ENCODE results near the gene OTOG. TPM values are rescaled to one million over a fixed set of nuclear protein-coding genes. Genes with fewer than 3 reads are reported as not detected.

OTOG gene
- total and polyA plus RNA-seq, 2 donors (not counting 3 experiments of a cell fraction or from before 2014, with no cell fraction given), result not detected

DNA sequence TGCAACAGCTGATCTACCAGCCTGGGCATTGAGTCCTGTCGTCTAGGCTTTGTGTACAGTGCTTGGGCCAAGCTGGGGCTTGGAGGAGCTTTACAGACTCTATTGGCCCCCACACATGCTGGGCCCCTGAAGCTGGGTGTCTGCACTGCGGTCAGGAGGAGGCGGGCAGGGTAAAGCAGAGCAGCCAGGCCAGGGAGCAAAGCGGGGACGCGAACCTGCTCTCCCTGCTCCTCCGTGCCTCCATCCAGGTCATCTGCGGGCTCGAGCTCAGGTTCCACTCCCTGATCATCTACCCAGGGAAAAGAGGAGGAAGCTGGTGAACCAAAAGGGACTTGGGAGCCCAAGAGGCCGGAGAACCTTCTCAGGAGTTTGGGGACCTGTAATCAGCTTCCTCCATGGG lies 29.9 kb upstream of the OTOG start:
- Histone ChIP-seq H3K27ac (ENCODE audit: insufficient read depth, low read depth, low read length) (no peak overlapping the region), H3K4me3 (replicated peaks in 1 of 3; ENCODE audit: insufficient read depth in 1 of 3, low read depth in 1 of 3, low read length in 3 of 3) (no peak overlapping the region), H3K9me3 (replicated peaks; ENCODE audit: control insufficient read depth, insufficient read depth, low read length) (no peaks in the 10 kb centered on the region), H3K36me3 (ENCODE audit: control insufficient read depth in 2 of 2, extremely low read depth in 1 of 2, insufficient read depth in 2 of 2, low read length in 2 of 2) (no peaks in the 10 kb centered on the region), H3K4me1 (ENCODE audit: control insufficient read depth, extremely low read depth, insufficient read depth, low read length) (no peaks in the 10 kb centered on the region), H4K20me1 (replicated peaks; ENCODE audit: control insufficient read depth, extremely low read depth, insufficient read depth, low read length) (no peaks in the 10 kb centered on the region), H3K9me1 (replicated peaks; ENCODE audit: control insufficient read depth, extremely low read depth, insufficient read depth, low read length) (no peaks in the 10 kb centered on the region), H2AFZ (ENCODE audit: low read depth, low read length) (no peak overlapping the region), H3K9ac (replicated peaks; ENCODE audit: extremely low read depth, insufficient read depth, low read length) (no peak overlapping the region), H3K4me2 (ENCODE audit: insufficient read depth, low read length) (no peak overlapping the region), H3K27me3 (ENCODE audit: control insufficient read depth in 2 of 2, insufficient read depth in 2 of 2, low read length in 2 of 2) (peaks cover 0 to 3% of the 10 kb centered on the region in 2 experiments), H3K79me2 (ENCODE audit: control insufficient read depth, insufficient read depth, low read length) (no peaks in the 10 kb centered on the region)
- no peak for DNase-seq (ENCODE audit: low read depth, low spot score)
- ChIA-PET CTCF (interaction anchor here (1.7 to 4.3 kb wide), 3 partner anchors 11 to 13 kb away, joined by 4 to 26 read pairs (median 11); no protein-coding TSS in a partner anchor), POLR2A (no interaction called here)
- BruUV-seq (replicated peaks), result no TSS peak
- intact Hi-C loops (cut with micrococcal nuclease), result no loop called here
- dilution Hi-C loops (cut with MboI; ENCODE audit: extremely low pct_ligation_motif_present, low sequenced_read_pairs), result no loop called here
- TF ChIP-seq POLR2A (IDR thresholded peaks at IDR 0.05; ENCODE audit: low read depth, low read length), result no peak
- TF ChIP-seq POLR2AphosphoS5 (IDR thresholded peaks at IDR 0.05; ENCODE audit: insufficient read depth, low read depth, low read length), result no peak
- TF ChIP-seq, protein P1, sequence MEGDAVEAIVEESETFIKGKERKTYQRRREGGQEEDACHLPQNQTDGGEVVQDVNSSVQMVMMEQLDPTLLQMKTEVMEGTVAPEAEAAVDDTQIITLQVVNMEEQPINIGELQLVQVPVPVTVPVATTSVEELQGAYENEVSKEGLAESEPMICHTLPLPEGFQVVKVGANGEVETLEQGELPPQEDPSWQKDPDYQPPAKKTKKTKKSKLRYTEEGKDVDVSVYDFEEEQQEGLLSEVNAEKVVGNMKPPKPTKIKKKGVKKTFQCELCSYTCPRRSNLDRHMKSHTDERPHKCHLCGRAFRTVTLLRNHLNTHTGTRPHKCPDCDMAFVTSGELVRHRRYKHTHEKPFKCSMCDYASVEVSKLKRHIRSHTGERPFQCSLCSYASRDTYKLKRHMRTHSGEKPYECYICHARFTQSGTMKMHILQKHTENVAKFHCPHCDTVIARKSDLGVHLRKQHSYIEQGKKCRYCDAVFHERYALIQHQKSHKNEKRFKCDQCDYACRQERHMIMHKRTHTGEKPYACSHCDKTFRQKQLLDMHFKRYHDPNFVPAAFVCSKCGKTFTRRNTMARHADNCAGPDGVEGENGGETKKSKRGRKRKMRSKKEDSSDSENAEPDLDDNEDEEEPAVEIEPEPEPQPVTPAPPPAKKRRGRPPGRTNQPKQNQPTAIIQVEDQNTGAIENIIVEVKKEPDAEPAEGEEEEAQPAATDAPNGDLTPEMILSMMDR (IDR thresholded peaks at IDR 0.05; ENCODE audit: extremely low read depth in 1 of 2, insufficient read depth in 1 of 2, low read depth in 1 of 2, low read length in 2 of 2), result no peak
- TF ChIP-seq FOS (IDR thresholded peaks at IDR 0.05; ENCODE audit: borderline replicate concordance, insufficient read depth, low read length), result no peak
- no peak for TF ChIP-seq JUN (IDR thresholded peaks at IDR 0.05; ENCODE audit: borderline replicate concordance, insufficient read depth, insufficient read length, low read depth)
- TF ChIP-seq MAX (IDR thresholded peaks at IDR 0.05; ENCODE audit: insufficient read depth, insufficient read length), result no peak
- TF ChIP-seq MYC (IDR thresholded peaks at IDR 0.05; ENCODE audit: low read depth, low read length), result no peak
- no peak for TF ChIP-seq GATA2 (IDR thresholded peaks at IDR 0.05; ENCODE audit: insufficient read depth, insufficient read length, low read depth, low read length)
- TF ChIP-seq EZH2 (IDR thresholded peaks at IDR 0.05; ENCODE audit: borderline replicate concordance, low read depth, low read length, severe bottlenecking), result no peak
- no peak for FAIRE-seq

Measured in endothelial cell of umbilical vein (primary cell).